Fibroblast of the conjunctiva (primary cell): ENCODE results near the gene LGALS9B.
"Not testable (repeated sequence)": the region's sequence is repeated elsewhere in the genome, so short reads cannot be mapped to it uniquely, and the experiment has no call there.

Experiments used
- DNase-seq: peaks from one replicate; pipeline ENCODE4 v3.0.0-alpha.2; 2010; ENCODE audit warnings: low read depth

The LGALS9B gene

DNA sequence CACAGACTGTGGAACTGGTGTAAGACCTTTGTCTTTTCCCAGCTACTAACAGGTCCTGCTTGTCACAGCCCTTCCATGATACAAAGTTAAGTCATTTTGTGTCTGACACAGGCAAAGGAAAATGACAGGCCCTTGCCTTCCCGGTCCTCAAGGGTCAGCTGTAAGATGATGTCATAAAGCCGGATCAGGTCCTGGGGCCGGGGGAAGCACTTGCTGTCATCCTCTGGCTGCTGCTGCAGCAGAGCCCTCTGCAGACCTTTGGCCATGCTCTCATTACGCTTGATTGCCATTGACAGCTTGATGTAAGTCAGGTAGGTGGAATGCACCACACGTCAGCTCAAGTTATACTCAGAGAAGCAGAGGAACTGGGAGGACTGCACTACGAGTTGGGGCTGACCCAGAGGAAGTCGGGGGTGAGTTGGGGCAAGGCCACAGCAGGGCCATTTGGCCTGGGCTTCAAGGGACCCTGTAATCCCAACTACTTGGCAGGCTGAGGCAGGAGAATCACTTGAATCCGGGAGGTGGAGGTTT is 50.9 kb downstream of the LGALS9B start:
- not testable (repeated sequence) for DNase-seq

DNA sequence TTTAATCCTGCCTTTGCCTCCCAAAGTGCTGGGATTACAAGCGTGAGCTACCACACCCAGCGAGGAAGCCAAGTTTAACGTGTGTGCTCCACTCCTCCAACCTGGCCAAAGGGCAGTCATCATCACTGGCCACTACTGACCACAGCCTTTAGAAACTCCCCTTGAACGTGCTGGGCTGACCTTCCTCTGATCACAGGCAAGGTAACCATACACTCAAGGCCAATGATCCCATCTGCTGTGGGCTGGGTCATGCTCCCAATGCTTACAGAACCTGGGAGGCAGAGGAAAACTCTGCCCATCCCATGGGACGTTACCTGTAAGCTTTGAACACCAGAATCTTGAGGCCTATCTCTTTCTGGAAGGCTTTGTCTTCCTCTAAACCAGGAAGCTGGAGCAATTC is 51.9 kb downstream of the LGALS9B start:
- DNase-seq = not testable (repeated sequence)

DNA sequence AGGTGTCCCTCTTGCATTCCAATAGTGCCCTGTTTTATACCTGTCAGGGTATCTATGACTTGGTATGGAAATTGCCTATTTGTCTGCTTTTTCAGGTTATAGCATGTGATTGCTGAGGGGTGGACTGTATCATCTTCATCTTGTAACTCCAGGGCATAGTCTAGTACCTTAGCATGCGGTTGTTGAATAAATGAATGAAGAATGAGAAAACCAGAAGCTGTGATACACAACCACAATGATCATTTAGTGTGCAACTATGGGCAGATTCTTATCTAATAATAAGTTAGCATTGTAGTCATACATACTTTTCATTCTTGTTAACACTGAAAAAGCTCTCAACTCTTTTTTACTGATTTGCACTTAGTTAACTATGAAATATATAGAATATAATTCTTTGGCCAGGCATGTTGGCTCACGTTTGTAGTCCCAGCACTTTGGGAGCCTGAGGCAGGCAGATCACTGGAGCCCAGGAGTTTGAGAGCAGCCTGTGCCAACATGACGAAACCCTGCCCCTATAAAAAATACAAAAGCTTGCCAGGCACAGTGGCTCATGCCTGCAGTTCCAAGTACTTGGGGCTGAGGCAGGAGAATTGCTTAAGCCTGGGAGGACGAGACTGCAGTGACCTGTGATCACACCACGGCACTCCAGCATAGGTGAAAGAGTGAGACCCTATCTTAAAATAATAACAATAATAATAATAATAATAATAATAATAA is 65.9 kb downstream of the LGALS9B start:
- not testable (repeated sequence) for DNase-seq

DNA sequence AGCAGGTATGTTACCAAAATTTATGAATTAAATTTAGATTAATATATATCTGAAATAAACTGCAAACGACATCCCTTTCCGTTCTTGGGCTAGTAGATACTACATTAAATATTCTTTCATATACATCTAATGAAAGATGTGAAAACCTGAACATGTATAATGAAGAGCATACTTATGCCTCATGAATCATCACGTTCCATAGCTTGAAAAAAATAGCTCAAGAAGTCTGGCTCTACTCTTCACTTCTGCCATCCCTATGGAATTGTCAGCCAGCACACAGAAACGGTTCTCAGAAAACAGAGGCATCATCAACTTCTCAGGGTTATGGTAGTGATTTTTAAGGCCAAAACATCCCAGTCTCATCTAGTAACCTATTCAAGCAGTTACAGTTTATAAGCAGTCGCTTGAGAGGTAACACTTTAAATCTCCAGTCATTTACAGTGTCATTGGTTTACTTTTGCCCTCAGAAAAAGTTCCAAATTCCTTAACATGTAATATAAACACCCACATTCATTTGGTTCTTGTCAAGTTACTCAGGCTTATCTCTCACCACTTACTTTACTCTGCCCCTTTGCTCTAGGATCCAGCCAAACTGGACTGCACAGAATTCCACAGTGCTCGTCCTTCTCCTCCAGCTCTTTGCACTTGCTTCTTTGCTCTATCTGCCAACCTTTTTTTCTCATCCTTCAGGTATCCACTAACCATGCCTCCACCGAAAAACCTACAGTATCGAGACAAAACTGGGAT is 66.6 kb downstream of the LGALS9B start:
- not testable (repeated sequence) for DNase-seq
